Measurements from ENCODE around the gene SIK3. TPM values are rescaled to one million over a fixed set of nuclear protein-coding genes. Genes with fewer than 3 reads are reported as not detected.

Gene SIK3
- total RNA-seq, 1 experiment from 2014 or later = 17.4 TPM

DNA sequence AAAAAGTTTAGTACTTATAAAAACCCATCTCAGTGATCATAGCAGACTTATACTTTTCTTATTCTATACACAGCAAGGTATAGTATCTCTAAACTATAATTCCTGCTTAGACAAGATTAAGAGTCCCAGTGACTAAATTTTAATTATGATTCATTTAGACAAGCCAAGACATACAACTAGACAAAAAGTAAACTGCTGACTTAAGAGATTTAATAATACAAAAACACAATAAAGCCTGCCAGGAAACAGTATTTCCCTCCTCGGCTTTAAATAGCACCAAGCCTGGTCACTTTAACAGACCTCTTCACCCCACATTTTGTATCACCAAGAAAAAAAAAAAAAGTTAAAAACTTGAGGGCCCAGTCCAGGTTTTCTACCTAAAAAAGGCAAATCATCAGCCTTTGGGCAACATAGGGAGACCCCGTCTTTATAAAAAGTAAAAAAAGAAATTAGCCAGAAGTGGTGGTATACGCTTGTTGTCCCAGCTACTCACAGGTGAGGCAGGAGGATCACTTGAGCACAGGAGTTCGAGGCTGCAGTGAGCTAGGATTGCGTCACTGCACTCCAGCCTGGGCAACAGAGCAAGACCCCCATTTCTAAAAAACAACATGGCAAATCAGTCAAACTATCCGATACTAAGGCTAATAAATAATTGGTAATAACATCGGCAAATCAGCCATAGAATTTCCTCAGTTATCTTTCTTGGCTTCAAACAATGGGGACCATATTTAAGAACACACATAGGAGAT lies 53.8 kb downstream of the SIK3 start:
- intact Hi-C loops (cut with micrococcal nuclease; ENCODE audit: unreplicated experiment) = no loop called here
- no peak overlapping the region for H3K4me3 Mint-ChIP-seq (ENCODE audit: low read depth, unreplicated experiment)
- no peaks in the 10 kb centered on the region for H3K9me3 Mint-ChIP-seq (ENCODE audit: low read depth, unreplicated experiment)
- TF ChIP-seq CTCF (IDR thresholded peaks at IDR 0.05; ENCODE audit: unreplicated experiment) = no peak
- H3K36me3 Mint-ChIP-seq (ENCODE audit: insufficient read depth, unreplicated experiment) = no peaks in the 10 kb centered on the region
- no peaks in the 10 kb centered on the region for H3K27me3 Mint-ChIP-seq (ENCODE audit: unreplicated experiment)
- no peak for DNase-seq
- BruUV-seq (replicated peaks) = no TSS peak
- CTCF ChIA-PET = no interaction called here
- H3K4me1 Mint-ChIP-seq (ENCODE audit: low read depth, unreplicated experiment) = no peaks in the 10 kb centered on the region
- H3K27ac Mint-ChIP-seq (ENCODE audit: unreplicated experiment) = no peak overlapping the region

- no peak overlapping the region for H3K27ac Mint-ChIP-seq (ENCODE audit: unreplicated experiment)
- no peak overlapping the region for H3K4me3 Mint-ChIP-seq (ENCODE audit: low read depth, unreplicated experiment)
- no peaks in the 10 kb centered on the region for H3K36me3 Mint-ChIP-seq (ENCODE audit: insufficient read depth, unreplicated experiment)
- BruUV-seq (replicated peaks) = no TSS peak
- intact Hi-C loops (cut with micrococcal nuclease; ENCODE audit: unreplicated experiment) = no loop called here
- H3K27me3 Mint-ChIP-seq (ENCODE audit: unreplicated experiment) = no peaks in the 10 kb centered on the region
- no peaks in the 10 kb centered on the region for H3K4me1 Mint-ChIP-seq (ENCODE audit: low read depth, unreplicated experiment)
- CTCF ChIA-PET = no interaction called here
- H3K9me3 Mint-ChIP-seq (ENCODE audit: low read depth, unreplicated experiment) = no peaks in the 10 kb centered on the region
- no peak for DNase-seq
- no peak for TF ChIP-seq CTCF (IDR thresholded peaks at IDR 0.05; ENCODE audit: unreplicated experiment)
Measured at GRCh38 chr11:117042689-117043088, 55.5 kb downstream of the SIK3 start.

GRCh38 chr11:117039900-117040299 lies 58.3 kb downstream of the SIK3 start:
- H3K27ac Mint-ChIP-seq (ENCODE audit: unreplicated experiment) = no peak overlapping the region

DNA sequence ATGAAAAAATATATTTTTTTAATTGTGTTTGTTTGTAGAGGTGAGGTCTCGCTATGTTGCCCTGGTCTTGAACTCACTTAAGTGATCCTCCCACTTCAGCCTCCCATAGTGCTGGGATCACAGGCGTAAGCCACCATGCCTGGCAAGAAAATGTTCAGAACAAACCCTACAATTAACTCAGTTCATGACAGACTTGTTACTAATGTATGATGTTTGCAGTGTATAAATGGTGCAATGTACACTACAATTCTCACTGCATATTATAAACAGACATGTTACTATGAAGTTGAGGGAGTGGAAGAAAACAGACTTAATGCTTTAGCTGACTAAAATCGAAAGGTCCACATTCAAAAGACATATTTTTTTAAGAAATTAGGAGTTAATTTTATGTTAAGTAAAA lies 59.0 kb downstream of the SIK3 start:
- intact Hi-C loops (cut with micrococcal nuclease; ENCODE audit: unreplicated experiment) = no loop called here
- CTCF ChIA-PET = interaction anchor here (0.7 kb wide), 1 partner anchor 225 kb away, joined by 3 read pairs; no protein-coding TSS in a partner anchor
- TF ChIP-seq CTCF (IDR thresholded peaks at IDR 0.05; ENCODE audit: unreplicated experiment) = no peak
- Mint-ChIP-seq H3K27me3 (ENCODE audit: unreplicated experiment) (no peaks in the 10 kb centered on the region), H3K36me3 (ENCODE audit: insufficient read depth, unreplicated experiment) (no peaks in the 10 kb centered on the region), H3K4me1 (ENCODE audit: low read depth, unreplicated experiment) (no peaks in the 10 kb centered on the region), H3K4me3 (ENCODE audit: low read depth, unreplicated experiment) (no peak overlapping the region), H3K27ac (ENCODE audit: unreplicated experiment) (no peak overlapping the region), H3K9me3 (ENCODE audit: low read depth, unreplicated experiment) (no peaks in the 10 kb centered on the region)
- DNase-seq = no peak
- no TSS peak for BruUV-seq (replicated peaks)

More at GRCh38 chr11:117039900-117040299, 58.3 kb downstream of the SIK3 start:
- no peaks in the 10 kb centered on the region for H3K4me1 Mint-ChIP-seq (ENCODE audit: low read depth, unreplicated experiment)
- no peaks in the 10 kb centered on the region for H3K36me3 Mint-ChIP-seq (ENCODE audit: insufficient read depth, unreplicated experiment)
- no peaks in the 10 kb centered on the region for H3K27me3 Mint-ChIP-seq (ENCODE audit: unreplicated experiment)
- BruUV-seq (replicated peaks) = no TSS peak
- intact Hi-C loops (cut with micrococcal nuclease; ENCODE audit: unreplicated experiment) = no loop called here
- CTCF ChIA-PET = no interaction called here
- no peak for TF ChIP-seq CTCF (IDR thresholded peaks at IDR 0.05; ENCODE audit: unreplicated experiment)
- DNase-seq = no peak
- no peak overlapping the region for H3K4me3 Mint-ChIP-seq (ENCODE audit: low read depth, unreplicated experiment)
- H3K9me3 Mint-ChIP-seq (ENCODE audit: low read depth, unreplicated experiment) = no peaks in the 10 kb centered on the region
